Measurements from ENCODE around the gene PLCZ1.
"Not testable (repeated sequence)": the region's sequence is repeated elsewhere in the genome, so short reads cannot be mapped to it uniquely, and the experiment has no call there.

PLCZ1 gene

DNA sequence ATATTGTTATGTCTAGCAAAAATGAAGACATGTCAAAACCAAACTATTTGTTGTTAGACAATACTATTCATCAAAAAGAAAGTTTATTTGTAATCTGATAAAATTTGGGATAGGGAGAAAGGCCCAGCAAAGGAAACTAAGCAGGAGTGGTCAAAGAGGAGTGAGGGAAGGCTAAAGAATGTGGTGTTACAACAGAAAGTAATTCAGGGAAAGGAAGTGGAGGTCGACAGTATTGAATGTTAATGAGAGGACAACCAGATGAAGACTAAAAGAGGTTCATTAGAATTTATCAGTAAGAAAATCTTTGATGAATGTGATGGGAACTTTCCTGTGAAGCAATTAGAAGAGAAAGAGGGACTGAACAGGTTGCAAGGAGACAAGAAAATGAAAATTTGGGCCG is 33.9 kb downstream of the PLCZ1 start:
- Histone ChIP-seq H3K27me3 (ENCODE audit: control insufficient read depth, insufficient read depth, low read length) (no peaks in the 10 kb centered on the region), H3K4me3 (ENCODE audit: low read length) (no peak overlapping the region), H3K36me3 (ENCODE audit: control insufficient read depth, insufficient read depth, low read length) (no peaks in the 10 kb centered on the region), H3K4me1 (ENCODE audit: control insufficient read depth, insufficient read depth, low read length) (peaks cover 1% of the 10 kb centered on the region), H3K27ac (ENCODE audit: low read length) (no peak overlapping the region), H3K9me3 (ENCODE audit: control insufficient read depth, insufficient read depth, low read length) (no peaks in the 10 kb centered on the region)
- no peak for DNase-seq (ENCODE audit: low read depth, low spot score)
- WGBS (ENCODE audit: insufficient coverage, insufficient read length), result no CpG with 5 or more reads among the region's 2 CpGs

DNA sequence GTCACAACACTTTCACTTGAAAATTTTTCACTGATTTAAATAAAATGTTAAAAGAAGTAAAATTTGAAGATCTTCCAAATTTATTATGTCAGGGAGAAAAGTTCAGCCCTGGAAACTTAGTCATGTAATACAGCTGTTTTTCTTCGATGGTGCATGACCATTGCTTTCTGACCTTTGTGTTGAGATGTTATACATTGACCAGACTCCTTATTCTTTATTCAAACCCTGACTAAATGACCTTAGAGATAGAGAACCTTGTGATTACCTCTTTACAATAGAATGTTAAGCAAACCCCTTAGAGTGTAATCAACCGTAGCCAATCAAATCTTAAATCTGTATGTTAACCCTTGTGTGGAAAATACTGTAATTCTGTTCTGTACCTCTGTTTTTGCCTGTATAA is 34.5 kb downstream of the PLCZ1 start:
- H3K9me3 ChIP-seq (ENCODE audit: control insufficient read depth, insufficient read depth, low read length), result no peaks in the 10 kb centered on the region
- H3K27me3 ChIP-seq (ENCODE audit: control insufficient read depth, insufficient read depth, low read length), result no peaks in the 10 kb centered on the region
- no peak overlapping the region for H3K27ac ChIP-seq (ENCODE audit: low read length)
- WGBS (ENCODE audit: insufficient coverage, insufficient read length), result no CpG with 5 or more reads among the region's 2 CpGs
- DNase-seq (ENCODE audit: low read depth, low spot score), result no peak
- no peaks in the 10 kb centered on the region for H3K36me3 ChIP-seq (ENCODE audit: control insufficient read depth, insufficient read depth, low read length)
- H3K4me1 ChIP-seq (ENCODE audit: control insufficient read depth, insufficient read depth, low read length), result peaks cover 1% of the 10 kb centered on the region
- H3K4me3 ChIP-seq (ENCODE audit: low read length), result no peak overlapping the region

DNA sequence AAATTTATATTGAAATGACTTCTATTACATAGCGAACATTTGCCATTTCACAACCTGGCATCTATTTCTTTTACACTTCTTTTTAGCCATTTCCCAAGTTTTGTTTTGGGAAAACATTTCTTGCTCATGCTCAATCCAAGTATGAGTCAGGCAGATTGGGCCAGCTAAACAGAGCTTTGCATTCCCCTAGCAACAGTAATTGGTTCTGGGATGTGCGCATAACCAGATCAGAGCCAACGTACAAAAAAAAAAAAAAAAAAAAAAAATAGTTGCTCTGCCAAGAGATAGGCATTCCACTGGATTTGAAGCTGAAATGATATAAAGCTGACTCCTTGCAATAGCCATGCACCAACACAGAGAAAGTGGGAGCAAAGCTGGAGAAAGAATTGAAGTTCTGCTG is 37.5 kb downstream of the PLCZ1 start:
- Histone ChIP-seq H3K4me1 (ENCODE audit: control insufficient read depth, insufficient read depth, low read length) (peaks cover 1% of the 10 kb centered on the region), H3K9me3 (ENCODE audit: control insufficient read depth, insufficient read depth, low read length) (no peaks in the 10 kb centered on the region), H3K27ac (ENCODE audit: low read length) (no peak overlapping the region), H3K36me3 (ENCODE audit: control insufficient read depth, insufficient read depth, low read length) (no peaks in the 10 kb centered on the region), H3K27me3 (ENCODE audit: control insufficient read depth, insufficient read depth, low read length) (no peaks in the 10 kb centered on the region), H3K4me3 (ENCODE audit: low read length) (no peak overlapping the region)
- no peak for DNase-seq (ENCODE audit: low read depth, low spot score)
- WGBS (ENCODE audit: insufficient coverage, insufficient read length), result no CpG with 5 or more reads among the region's 3 CpGs

DNA sequence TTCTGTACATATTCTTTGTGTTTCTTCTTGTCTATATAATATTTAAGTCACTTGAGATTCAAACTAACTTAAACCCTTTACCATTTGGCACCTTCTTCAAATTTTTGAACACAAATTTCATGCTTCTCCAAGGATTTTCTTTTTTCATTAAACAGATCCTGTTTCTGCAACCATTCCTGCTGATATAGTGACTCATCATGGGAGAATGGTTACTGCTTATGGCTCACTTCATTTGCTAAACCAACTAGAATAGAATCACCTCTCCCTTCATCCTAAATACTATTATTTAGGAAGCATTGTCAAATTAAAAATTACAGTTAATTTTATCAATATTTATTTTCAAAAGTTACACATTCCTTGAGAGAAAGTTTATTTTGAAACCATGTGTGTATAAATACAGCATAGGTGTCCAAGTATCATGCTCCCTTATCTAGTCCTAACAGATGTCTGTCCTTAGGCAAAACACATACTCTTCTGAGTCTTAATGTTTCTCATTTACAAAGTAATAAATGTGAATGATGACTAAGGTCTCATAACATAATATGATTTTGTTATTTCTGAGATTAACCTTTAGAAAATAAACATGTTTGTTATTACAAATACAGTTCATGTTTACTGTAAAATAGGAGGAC is 40.7 kb downstream of the PLCZ1 start:
- peaks cover 1% of the 10 kb centered on the region; the same call in 1 of the 2 replicates for H3K4me1 ChIP-seq (ENCODE audit: control insufficient read depth, insufficient read depth, low read length)
- H3K27ac ChIP-seq (ENCODE audit: low read length), result no peak overlapping the region
- H3K27me3 ChIP-seq (ENCODE audit: control insufficient read depth, insufficient read depth, low read length), result no peaks in the 10 kb centered on the region
- H3K4me3 ChIP-seq (ENCODE audit: low read length), result no peak overlapping the region
- H3K9me3 ChIP-seq (ENCODE audit: control insufficient read depth, insufficient read depth, low read length), result no peaks in the 10 kb centered on the region
- DNase-seq (ENCODE audit: low read depth, low spot score), result no peak
- H3K36me3 ChIP-seq (ENCODE audit: control insufficient read depth, insufficient read depth, low read length), result no peaks in the 10 kb centered on the region

DNA sequence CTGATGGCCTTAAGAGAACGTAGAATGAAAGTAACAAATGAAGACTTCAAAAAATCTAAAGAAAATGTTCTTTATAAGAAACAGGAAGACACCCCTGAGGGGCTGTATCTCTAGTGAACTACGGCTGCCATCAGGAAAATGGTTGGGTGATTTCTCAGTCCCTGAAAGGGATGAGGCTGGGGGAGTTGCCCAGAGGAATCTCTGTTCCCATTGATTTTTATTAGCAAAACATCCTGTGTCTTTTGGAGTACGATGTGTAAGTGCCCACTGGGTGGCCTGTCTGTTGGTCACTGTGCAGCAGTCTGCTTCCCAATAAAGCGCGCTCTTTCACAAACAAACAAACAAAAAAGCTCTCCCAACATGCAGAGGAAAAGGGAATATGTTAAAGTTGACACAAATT is 43.8 kb downstream of the PLCZ1 start:
- no CpG with 5 or more reads among the region's 5 CpGs for WGBS (ENCODE audit: insufficient coverage, insufficient read length)
- not testable (repeated sequence) for H3K4me1 ChIP-seq (ENCODE audit: control insufficient read depth, insufficient read depth, low read length); H3K27ac ChIP-seq (ENCODE audit: low read length); H3K27me3 ChIP-seq (ENCODE audit: control insufficient read depth, insufficient read depth, low read length); H3K9me3 ChIP-seq (ENCODE audit: control insufficient read depth, insufficient read depth, low read length); H3K4me3 ChIP-seq (ENCODE audit: low read length); DNase-seq (ENCODE audit: low read depth, low spot score); H3K36me3 ChIP-seq (ENCODE audit: control insufficient read depth, insufficient read depth, low read length)

DNA sequence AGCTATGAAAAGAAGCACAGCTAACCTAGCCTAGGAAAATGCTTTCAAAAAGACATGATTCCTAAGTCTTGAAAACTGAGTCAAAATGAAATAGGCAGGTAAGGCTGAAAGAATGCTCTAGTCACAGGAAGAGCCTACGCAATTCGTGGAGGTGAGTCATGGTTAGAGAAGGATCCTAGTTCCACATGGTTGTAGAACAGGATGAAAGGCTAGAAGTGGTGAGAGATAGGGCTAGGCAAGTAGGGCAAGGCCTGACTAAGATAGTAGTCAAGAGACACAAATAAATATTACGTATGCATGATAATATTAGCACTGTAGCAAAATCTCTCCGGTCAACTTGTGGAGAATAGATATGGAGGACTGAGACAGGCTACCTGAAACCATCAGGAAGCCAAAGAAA is 47.2 kb downstream of the PLCZ1 start:
- Histone ChIP-seq H3K4me1 (ENCODE audit: control insufficient read depth, insufficient read depth, low read length) (no peaks in the 10 kb centered on the region), H3K36me3 (ENCODE audit: control insufficient read depth, insufficient read depth, low read length) (no peaks in the 10 kb centered on the region), H3K27me3 (ENCODE audit: control insufficient read depth, insufficient read depth, low read length) (no peaks in the 10 kb centered on the region), H3K9me3 (ENCODE audit: control insufficient read depth, insufficient read depth, low read length) (no peaks in the 10 kb centered on the region), H3K4me3 (ENCODE audit: low read length) (no peak overlapping the region), H3K27ac (ENCODE audit: low read length) (no peak overlapping the region)
- no CpG with 5 or more reads among the region's 4 CpGs for WGBS (ENCODE audit: insufficient coverage, insufficient read length)
- no peak for DNase-seq (ENCODE audit: low read depth, low spot score)

DNA sequence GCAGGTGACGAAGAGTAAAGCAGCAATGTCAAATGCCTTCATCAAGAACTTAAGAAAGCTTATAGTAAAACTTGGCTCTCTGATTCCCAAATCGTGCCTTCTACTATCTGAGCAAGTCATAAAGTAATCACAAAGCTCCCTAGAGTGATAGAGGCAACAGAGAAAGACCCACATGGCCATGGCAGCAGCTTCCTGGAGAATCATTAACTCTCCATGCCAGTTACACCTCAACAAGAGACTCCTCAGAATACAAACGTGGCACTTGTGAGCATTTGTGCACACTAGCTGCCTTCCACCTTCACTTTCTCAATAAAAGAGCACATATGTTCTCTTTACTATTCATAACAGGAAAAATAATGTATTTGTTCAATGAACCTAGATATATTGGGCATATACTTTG is 48.0 kb downstream of the PLCZ1 start:
- Histone ChIP-seq H3K36me3 (ENCODE audit: control insufficient read depth, insufficient read depth, low read length) (no peaks in the 10 kb centered on the region), H3K27ac (ENCODE audit: low read length) (no peak overlapping the region), H3K4me1 (ENCODE audit: control insufficient read depth, insufficient read depth, low read length) (no peaks in the 10 kb centered on the region), H3K9me3 (ENCODE audit: control insufficient read depth, insufficient read depth, low read length) (no peaks in the 10 kb centered on the region), H3K4me3 (ENCODE audit: low read length) (no peak overlapping the region), H3K27me3 (ENCODE audit: control insufficient read depth, insufficient read depth, low read length) (no peaks in the 10 kb centered on the region)
- no peak for DNase-seq (ENCODE audit: low read depth, low spot score)
- no CpG with 5 or more reads among the region's 3 CpGs for WGBS (ENCODE audit: insufficient coverage, insufficient read length)

DNA sequence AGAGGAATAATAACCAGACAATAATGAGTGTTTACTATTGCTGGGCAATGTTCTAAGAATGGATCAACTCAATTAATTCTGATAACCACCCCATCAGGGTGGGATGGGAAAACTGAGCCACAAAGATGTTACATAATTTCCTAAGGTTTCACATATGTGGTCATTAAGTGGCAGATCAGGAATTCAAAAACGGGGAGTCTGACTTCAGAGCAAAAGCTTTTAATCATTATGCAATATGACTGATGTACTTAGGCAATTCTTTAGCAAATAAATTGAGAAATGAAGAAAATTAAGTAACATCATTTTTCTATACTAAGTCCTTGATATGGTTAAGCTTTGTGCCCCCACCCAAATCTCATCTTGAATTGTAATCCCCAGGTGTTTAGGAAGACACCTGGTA is 53.4 kb downstream of the PLCZ1 start:
- H3K36me3 ChIP-seq (ENCODE audit: control insufficient read depth, insufficient read depth, low read length), result no peaks in the 10 kb centered on the region
- WGBS (ENCODE audit: insufficient coverage, insufficient read length), result no CpG with 5 or more reads among the region's 1 CpG
- DNase-seq (ENCODE audit: low read depth, low spot score), result no peak
- H3K4me3 ChIP-seq (ENCODE audit: low read length), result no peak overlapping the region
- no peak overlapping the region for H3K27ac ChIP-seq (ENCODE audit: low read length)
- no peaks in the 10 kb centered on the region for H3K27me3 ChIP-seq (ENCODE audit: control insufficient read depth, insufficient read depth, low read length)
- no peaks in the 10 kb centered on the region for H3K9me3 ChIP-seq (ENCODE audit: control insufficient read depth, insufficient read depth, low read length)
- no peaks in the 10 kb centered on the region for H3K4me1 ChIP-seq (ENCODE audit: control insufficient read depth, insufficient read depth, low read length)

DNA sequence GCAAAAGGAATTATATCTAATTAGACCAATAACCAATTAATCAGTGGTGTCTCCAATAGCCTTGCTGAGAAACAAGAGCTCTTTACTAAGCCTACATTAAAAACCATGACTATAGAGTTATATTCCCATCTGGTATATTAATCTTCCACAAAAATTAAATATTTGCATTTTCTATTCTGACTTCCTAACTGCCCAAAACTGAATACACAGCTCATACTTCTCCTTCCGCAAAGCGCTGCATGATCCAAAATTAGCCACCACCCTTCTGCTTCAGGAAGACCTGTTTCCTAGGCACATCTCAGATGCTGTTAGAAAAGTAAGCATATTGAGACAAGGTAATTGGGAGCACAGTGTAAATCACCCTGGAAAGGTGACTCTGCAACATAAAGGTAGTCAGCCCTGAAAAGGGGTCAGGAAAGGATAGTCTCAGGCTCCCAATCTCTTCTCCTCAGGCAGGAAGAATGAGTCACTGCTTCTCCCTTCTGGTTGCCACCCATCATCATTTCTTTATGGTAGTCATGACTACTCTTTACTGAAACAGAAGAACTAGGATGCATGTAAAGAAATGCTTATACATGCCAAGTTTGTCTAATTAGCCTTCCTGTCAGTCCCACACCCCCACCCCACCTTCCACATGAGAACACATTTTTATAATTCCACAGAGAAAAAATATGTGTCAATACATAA is 54.3 kb downstream of the PLCZ1 start:
- no peak overlapping the region for H3K4me3 ChIP-seq (ENCODE audit: low read length)
- no peaks in the 10 kb centered on the region for H3K9me3 ChIP-seq (ENCODE audit: control insufficient read depth, insufficient read depth, low read length)
- no peaks in the 10 kb centered on the region for H3K4me1 ChIP-seq (ENCODE audit: control insufficient read depth, insufficient read depth, low read length)
- no peak for DNase-seq (ENCODE audit: low read depth, low spot score)
- no peak overlapping the region for H3K27ac ChIP-seq (ENCODE audit: low read length)
- no peaks in the 10 kb centered on the region for H3K36me3 ChIP-seq (ENCODE audit: control insufficient read depth, insufficient read depth, low read length)
- H3K27me3 ChIP-seq (ENCODE audit: control insufficient read depth, insufficient read depth, low read length), result no peaks in the 10 kb centered on the region
- WGBS (ENCODE audit: insufficient coverage, insufficient read length), result no CpG with 5 or more reads among the region's 2 CpGs

DNA sequence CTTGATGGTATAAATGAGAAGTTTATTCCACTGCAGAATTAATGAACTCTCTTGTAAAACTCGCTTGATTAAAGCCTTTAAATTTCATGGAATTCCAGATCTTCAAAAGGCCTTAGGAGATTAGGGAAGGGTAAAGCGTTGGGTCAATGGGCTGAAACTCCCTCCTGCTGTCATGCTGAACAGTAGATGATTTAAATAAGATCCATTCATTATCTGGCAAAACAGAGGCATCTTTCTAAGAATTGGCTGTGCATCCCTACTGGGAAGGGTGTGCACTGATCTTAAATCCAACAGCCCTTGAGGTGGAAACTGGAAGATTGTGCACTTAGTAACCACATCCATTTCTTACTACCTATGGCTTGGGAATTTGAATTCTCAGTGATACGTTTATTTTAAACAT is 56.0 kb downstream of the PLCZ1 start:
- DNase-seq (ENCODE audit: low read depth, low spot score), result peak; percentile 16
- WGBS (ENCODE audit: insufficient coverage, insufficient read length), result no CpG with 5 or more reads among the region's 3 CpGs

DNA sequence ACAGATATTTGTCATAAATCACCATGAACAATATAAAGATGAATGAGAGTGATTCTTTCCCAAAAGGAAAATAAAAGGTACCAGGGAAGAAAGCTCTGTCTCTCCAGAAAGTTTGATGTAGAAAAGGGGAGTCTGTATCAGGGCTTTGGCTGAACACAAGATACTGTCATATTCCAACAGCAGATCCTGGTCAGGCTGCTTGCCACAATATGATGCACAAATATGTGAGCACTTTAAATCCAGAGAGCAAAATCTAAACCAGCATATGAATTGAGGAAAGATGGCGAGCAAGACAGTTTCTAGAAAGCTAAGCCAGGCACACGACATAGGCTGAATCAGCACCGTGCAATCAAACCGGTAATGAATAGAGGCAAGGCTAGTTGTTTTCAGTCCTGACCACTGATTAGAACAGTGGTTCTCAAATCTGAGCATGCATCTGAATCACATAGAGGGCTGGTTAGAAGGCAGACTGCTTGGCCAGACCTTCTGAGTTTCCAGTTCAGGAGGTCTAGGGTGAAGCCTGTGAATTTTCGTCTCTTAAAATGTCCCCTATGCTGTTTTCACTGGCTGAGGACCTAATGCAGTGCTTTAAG is 60.7 kb downstream of the PLCZ1 start:
- H3K27ac ChIP-seq (ENCODE audit: low read length), result no peak overlapping the region
- no peaks in the 10 kb centered on the region for H3K36me3 ChIP-seq (ENCODE audit: control insufficient read depth, insufficient read depth, low read length)
- no peak for DNase-seq (ENCODE audit: low read depth, low spot score)
- WGBS (ENCODE audit: insufficient coverage, insufficient read length), result no CpG with 5 or more reads among the region's 5 CpGs
- no peaks in the 10 kb centered on the region for H3K9me3 ChIP-seq (ENCODE audit: control insufficient read depth, insufficient read depth, low read length)
- H3K27me3 ChIP-seq (ENCODE audit: control insufficient read depth, insufficient read depth, low read length), result no peaks in the 10 kb centered on the region
- no peaks in the 10 kb centered on the region for H3K4me1 ChIP-seq (ENCODE audit: control insufficient read depth, insufficient read depth, low read length)
- no peak overlapping the region for H3K4me3 ChIP-seq (ENCODE audit: low read length)

More for the DNA sequence above, 56.0 kb downstream of the PLCZ1 start:
- H3K36me3 ChIP-seq (ENCODE audit: control insufficient read depth, insufficient read depth, low read length), result no peaks in the 10 kb centered on the region
- no peaks in the 10 kb centered on the region for H3K4me1 ChIP-seq (ENCODE audit: control insufficient read depth, insufficient read depth, low read length)
- H3K27ac ChIP-seq (ENCODE audit: low read length), result no peak overlapping the region
- no peak overlapping the region for H3K4me3 ChIP-seq (ENCODE audit: low read length)
- no peaks in the 10 kb centered on the region for H3K9me3 ChIP-seq (ENCODE audit: control insufficient read depth, insufficient read depth, low read length)
- H3K27me3 ChIP-seq (ENCODE audit: control insufficient read depth, insufficient read depth, low read length), result no peaks in the 10 kb centered on the region
